Measurements from ENCODE around the gene MCF2L2.

The MCF2L2 gene

DNA sequence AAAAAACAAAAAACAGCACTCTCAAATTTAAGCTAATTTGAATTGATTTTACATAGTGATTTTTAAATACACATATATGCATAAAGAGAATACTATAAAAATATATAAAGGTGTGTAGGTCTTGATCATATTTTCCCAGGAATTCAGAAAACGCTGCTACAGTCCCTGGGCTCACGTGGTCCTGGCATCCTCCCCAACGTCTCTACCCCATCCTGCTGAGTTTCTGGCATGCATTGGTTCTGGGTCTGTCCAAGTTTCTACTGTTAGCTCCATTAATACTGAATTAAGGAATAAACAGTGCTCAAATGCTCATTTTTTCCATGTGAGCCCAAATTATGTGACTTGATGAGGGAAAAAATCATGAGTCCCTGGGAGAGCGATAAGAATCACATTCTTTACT, 233.2 kb downstream of the MCF2L2 start:
- no peak overlapping the region for H3K4me3 ChIP-seq (ENCODE audit: low read depth, low read length)
- in situ Hi-C loops (cut with HindIII; ENCODE audit: low sequenced_read_pairs): no loop called here
- no peak for DNase-seq (ENCODE audit: low read depth)
- TF ChIP-seq, protein P1, sequence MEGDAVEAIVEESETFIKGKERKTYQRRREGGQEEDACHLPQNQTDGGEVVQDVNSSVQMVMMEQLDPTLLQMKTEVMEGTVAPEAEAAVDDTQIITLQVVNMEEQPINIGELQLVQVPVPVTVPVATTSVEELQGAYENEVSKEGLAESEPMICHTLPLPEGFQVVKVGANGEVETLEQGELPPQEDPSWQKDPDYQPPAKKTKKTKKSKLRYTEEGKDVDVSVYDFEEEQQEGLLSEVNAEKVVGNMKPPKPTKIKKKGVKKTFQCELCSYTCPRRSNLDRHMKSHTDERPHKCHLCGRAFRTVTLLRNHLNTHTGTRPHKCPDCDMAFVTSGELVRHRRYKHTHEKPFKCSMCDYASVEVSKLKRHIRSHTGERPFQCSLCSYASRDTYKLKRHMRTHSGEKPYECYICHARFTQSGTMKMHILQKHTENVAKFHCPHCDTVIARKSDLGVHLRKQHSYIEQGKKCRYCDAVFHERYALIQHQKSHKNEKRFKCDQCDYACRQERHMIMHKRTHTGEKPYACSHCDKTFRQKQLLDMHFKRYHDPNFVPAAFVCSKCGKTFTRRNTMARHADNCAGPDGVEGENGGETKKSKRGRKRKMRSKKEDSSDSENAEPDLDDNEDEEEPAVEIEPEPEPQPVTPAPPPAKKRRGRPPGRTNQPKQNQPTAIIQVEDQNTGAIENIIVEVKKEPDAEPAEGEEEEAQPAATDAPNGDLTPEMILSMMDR (IDR thresholded peaks at IDR 0.05; ENCODE audit: low read depth, low read length, missing control alignments): no peak

DNA sequence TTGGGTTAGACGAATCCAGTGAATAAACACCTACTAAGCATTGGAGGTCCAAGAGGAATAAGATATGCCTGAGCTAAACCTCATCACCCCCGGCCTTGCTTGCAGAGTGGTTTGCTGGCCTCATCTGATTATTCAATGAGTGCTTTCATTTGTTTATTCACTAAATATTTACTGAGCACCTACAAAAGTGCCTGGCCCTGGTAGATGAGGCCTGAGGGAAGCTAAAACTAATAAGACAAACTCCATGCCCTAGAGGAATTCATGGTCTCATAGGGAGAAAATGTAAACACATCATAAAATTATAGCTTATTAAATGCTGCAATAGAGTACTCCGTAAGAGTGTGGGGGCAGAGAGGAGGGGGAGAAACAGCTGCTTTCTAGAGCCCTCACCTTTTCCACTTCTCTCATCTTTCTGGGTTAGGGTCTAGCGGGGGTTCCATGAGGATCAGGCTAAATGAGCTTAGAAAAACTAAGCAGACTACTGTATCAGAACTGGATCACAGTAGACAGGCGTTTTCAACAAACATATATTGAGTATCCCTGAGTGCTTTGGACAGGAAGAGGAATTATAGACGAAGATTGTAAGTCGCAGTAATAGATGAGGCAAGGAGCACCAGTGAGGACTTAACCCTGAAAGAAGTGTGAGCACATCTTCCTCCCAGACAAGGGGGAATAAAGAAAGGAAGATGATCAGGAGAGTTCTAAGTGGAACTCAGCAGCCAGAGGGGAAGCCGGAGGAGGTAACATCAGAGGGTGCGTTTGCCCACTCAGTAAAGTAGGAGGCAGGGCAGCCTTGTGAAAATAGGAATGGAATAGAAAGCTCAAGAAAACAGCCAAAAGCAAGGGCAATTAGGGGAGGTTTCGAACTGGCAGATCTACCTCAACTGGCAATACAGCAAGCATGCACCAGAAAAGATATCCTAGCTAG, 234.4 kb downstream of the MCF2L2 start:
- no peak for DNase-seq (ENCODE audit: low read depth)
- TF ChIP-seq, protein P1 (IDR thresholded peaks at IDR 0.05; ENCODE audit: low read depth, low read length, missing control alignments): no peak
- in situ Hi-C loops (cut with HindIII; ENCODE audit: low sequenced_read_pairs): no loop called here
- H3K4me3 ChIP-seq (ENCODE audit: low read depth, low read length): no peak overlapping the region

DNA sequence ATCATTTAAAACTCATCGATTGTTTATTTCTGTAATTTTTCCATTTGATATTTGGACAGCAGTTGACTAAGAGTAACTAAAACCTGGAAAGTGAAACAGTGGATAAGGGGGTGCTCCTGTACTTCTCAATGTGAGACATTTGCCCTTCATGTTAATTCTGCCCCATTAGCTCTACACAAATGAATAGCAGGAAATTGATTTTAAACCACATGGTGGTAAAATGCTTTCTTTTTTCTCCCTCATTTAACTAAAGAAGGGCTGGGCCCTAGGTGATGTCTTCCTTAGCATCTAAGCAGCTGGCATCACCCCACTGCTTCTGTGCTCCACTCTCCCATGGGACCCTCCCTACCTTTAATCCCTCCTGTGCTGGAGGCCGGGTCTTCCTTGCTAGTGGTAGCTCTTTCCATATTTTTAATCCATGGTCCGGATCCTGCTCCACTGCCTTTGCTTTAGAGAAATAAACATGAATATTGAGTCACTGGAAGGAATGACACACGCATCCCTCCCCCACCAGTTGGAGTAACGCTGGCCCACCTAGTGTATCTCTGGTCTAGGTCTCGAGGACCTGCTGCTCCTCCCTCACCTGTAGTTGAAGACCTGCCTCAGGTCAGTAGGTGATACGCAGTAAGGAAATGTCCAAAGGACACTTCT, 235.6 kb downstream of the MCF2L2 start:
- no peak overlapping the region for H3K4me3 ChIP-seq (ENCODE audit: low read depth, low read length)
- TF ChIP-seq, protein P1 (IDR thresholded peaks at IDR 0.05; ENCODE audit: low read depth, low read length, missing control alignments): no peak
- no peak for DNase-seq (ENCODE audit: low read depth)
- in situ Hi-C loops (cut with HindIII; ENCODE audit: low sequenced_read_pairs): no loop called here

DNA sequence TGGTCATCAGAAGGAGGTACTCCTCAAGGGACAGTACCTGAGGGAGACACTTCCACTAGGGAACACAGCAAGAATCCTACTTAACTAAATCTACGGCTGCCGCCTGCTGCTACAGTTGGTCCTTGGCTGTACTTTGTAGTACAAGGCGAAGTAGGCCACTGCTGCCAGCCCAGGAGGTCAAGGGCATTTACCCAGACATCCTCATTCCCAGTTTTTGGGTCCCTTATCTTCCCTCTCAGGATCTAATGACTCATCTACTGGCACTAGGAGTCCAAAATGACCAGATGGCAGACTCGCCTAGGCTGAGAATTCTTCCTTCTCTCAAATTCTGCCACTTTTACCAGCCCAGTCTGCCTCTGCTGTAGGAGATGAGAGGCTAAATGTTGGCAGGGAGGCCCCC, 238.8 kb downstream of the MCF2L2 start:
- no peak overlapping the region for H3K4me3 ChIP-seq (ENCODE audit: low read depth, low read length)
- TF ChIP-seq, protein P1 (IDR thresholded peaks at IDR 0.05; ENCODE audit: low read depth, low read length, missing control alignments): no peak
- in situ Hi-C loops (cut with HindIII; ENCODE audit: low sequenced_read_pairs): no loop called here
- DNase-seq (ENCODE audit: low read depth): no peak

DNA sequence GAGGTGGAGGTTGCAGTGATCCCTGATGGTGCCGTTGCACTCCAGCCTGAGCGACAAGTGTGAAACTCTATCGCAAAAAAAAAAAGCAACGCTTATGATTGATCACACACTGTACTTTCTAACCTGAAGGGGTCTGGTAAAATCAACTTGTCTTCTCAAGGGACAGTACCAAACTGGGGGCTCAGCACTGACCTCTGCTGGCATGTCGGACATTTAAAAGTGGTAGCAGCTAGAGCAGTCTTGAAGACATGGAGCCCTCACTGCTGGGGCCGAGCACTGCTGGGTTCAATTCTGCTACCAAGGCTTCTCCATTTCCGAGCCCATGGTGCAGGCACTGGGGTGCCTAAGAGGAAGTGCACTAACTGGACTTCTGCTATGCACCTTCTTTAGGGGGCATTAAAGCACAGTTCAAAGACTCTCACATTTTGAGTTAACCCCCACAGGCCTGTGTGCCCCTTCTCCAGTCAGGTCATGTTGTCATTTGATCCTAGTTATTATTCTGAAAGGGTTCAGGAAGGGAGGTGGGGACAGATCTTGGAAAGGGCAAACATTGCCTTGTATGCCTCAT, 239.4 kb downstream of the MCF2L2 start:
- in situ Hi-C loops (cut with HindIII; ENCODE audit: low sequenced_read_pairs): no loop called here
- TF ChIP-seq, protein P1 (IDR thresholded peaks at IDR 0.05; ENCODE audit: low read depth, low read length, missing control alignments): peak; percentile 43
- no peak overlapping the region for H3K4me3 ChIP-seq (ENCODE audit: low read depth, low read length)
- DNase-seq (ENCODE audit: low read depth): no peak

DNA sequence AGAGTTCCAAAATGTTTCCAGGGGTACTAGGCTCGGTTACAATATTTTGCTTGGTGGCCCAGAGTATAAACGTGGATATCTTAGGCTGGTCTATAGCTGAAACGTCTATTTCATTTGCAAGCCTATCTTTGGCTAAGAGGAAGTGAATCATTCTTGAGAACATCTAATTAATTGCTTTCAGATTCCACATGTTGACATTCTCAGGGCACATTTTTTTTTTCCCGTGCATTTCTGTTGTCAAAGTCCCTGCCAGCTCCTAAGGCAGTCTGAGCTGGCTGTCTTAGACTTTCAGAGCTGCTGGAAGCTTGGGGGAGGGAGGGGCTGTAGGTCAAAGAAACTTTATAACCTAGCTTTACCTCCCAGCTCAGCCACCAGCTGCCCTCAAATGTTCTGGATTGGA, 242.7 kb downstream of the MCF2L2 start:
- in situ Hi-C loops (cut with HindIII; ENCODE audit: low sequenced_read_pairs): no loop called here
- H3K4me3 ChIP-seq (ENCODE audit: low read depth, low read length): no peak overlapping the region
- DNase-seq (ENCODE audit: low read depth): no peak
- TF ChIP-seq, protein P1 (IDR thresholded peaks at IDR 0.05; ENCODE audit: low read depth, low read length, missing control alignments): no peak

Data from astrocyte of the cerebellum (primary cell).